Measurements from ENCODE around the gene ZNF546.
"Not testable (repeated sequence)": the region's sequence is repeated elsewhere in the genome, so short reads cannot be mapped to it uniquely, and the experiment has no call there.

The ZNF546 gene

GRCh38 chr19:39987167-39987566 is 9.7 kb upstream of the ZNF546 start:
- no peak for DNase-seq

- no peak for DNase-seq
Measured at GRCh38 chr19:39987596-39987995, 9.3 kb upstream of the ZNF546 start.

- no peak for DNase-seq
Measured at GRCh38 chr19:39993605-39994004, 3.3 kb upstream of the ZNF546 start.

GRCh38 chr19:39994361-39994760 is 2.5 kb upstream of the ZNF546 start:
- no peak for DNase-seq

GRCh38 chr19:39995794-39996193 is 1.1 kb upstream of the ZNF546 start:
- no peak for DNase-seq

GRCh38 chr19:39996218-39996810 is 546 bp upstream of the ZNF546 start:
- DNase-seq: peak; percentile 9

GRCh38 chr19:39997638-39998216 is 867 bp downstream of the ZNF546 start:
- no peak for DNase-seq

- DNase-seq: no peak
Measured at GRCh38 chr19:39998501-39998900, 1.6 kb downstream of the ZNF546 start.

GRCh38 chr19:40005691-40006272 is 8.9 kb downstream of the ZNF546 start:
- DNase-seq: no peak

GRCh38 chr19:40006273-40006691 is 9.4 kb downstream of the ZNF546 start:
- DNase-seq: no peak

GRCh38 chr19:40009674-40010073 is 12.8 kb downstream of the ZNF546 start:
- no peak for DNase-seq

- DNase-seq: no peak
Measured at GRCh38 chr19:40013991-40014390, 17.1 kb downstream of the ZNF546 start.

- DNase-seq: no peak
Measured at GRCh38 chr19:40023969-40024368, 27.1 kb downstream of the ZNF546 start.

- no peak for DNase-seq
Measured at GRCh38 chr19:40025938-40026596, 29.2 kb downstream of the ZNF546 start.

GRCh38 chr19:40026597-40026970 is 29.7 kb downstream of the ZNF546 start:
- DNase-seq: no peak

- DNase-seq: no peak
Measured at GRCh38 chr19:40033989-40034560, 37.2 kb downstream of the ZNF546 start.

- no peak for DNase-seq
Measured at GRCh38 chr19:40035996-40036395, 39.1 kb downstream of the ZNF546 start.

- not testable (repeated sequence) for DNase-seq
Measured at GRCh38 chr19:40038047-40038446, 41.2 kb downstream of the ZNF546 start.

GRCh38 chr19:40041718-40042117 is 44.9 kb downstream of the ZNF546 start:
- DNase-seq: not testable (repeated sequence)

- DNase-seq: no peak
Measured at GRCh38 chr19:40053491-40053890, 56.6 kb downstream of the ZNF546 start.

GRCh38 chr19:40054632-40055031 is 57.8 kb downstream of the ZNF546 start:
- no peak for DNase-seq

- DNase-seq: no peak
Measured at GRCh38 chr19:40055049-40055448, 58.2 kb downstream of the ZNF546 start.

GRCh38 chr19:40055832-40056504 is 59.1 kb downstream of the ZNF546 start, which contains the start of gene ZNF780B:
TSS of gene ZNF780B (minus strand) at chr19:40056231. CDS start at chr19:40050332, 5,899 bp downstream.
- DNase-seq: peak; percentile 75

Measured in NCI-H524 treated with DMSO at 0.1 percent for 48 hours (cell line).